Measurements from ENCODE around the gene TBC1D21. TPM values are rescaled to one million over a fixed set of nuclear protein-coding genes. Genes with fewer than 3 reads are reported as not detected.

The TBC1D21 gene
- total RNA-seq, 1 donor from 2014 or later = not detected

- no peak for TF ChIP-seq EZH2 (IDR thresholded peaks at IDR 0.05; ENCODE audit: insufficient read depth, low read length)
- TF ChIP-seq, protein P1, sequence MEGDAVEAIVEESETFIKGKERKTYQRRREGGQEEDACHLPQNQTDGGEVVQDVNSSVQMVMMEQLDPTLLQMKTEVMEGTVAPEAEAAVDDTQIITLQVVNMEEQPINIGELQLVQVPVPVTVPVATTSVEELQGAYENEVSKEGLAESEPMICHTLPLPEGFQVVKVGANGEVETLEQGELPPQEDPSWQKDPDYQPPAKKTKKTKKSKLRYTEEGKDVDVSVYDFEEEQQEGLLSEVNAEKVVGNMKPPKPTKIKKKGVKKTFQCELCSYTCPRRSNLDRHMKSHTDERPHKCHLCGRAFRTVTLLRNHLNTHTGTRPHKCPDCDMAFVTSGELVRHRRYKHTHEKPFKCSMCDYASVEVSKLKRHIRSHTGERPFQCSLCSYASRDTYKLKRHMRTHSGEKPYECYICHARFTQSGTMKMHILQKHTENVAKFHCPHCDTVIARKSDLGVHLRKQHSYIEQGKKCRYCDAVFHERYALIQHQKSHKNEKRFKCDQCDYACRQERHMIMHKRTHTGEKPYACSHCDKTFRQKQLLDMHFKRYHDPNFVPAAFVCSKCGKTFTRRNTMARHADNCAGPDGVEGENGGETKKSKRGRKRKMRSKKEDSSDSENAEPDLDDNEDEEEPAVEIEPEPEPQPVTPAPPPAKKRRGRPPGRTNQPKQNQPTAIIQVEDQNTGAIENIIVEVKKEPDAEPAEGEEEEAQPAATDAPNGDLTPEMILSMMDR (IDR thresholded peaks at IDR 0.05; ENCODE audit: insufficient read depth, low read depth, low read length) = no peak
- no peak for DNase-seq (ENCODE audit: low read depth)
- peaks cover under 1% of the 10 kb centered on the region for H3K36me3 Mint-ChIP-seq (ENCODE audit: low read depth, unreplicated experiment)
- Histone ChIP-seq H3K9me3 (ENCODE audit: insufficient read depth, low read depth, low read length) (no peaks in the 10 kb centered on the region), H3K27ac (ENCODE audit: low read depth, low read length) (no peak overlapping the region), H3K4me2 (ENCODE audit: low read length) (no peak overlapping the region), H4K20me1 (ENCODE audit: insufficient read depth, low read length) (no peaks in the 10 kb centered on the region), H3K4me1 (ENCODE audit: insufficient read depth, low read length) (no peaks in the 10 kb centered on the region), H3K36me3 (ENCODE audit: insufficient read depth, low read length) (no peaks in the 10 kb centered on the region), H2AFZ (ENCODE audit: low read depth, low read length) (no peak overlapping the region), H3K79me2 (ENCODE audit: insufficient read depth, low read length) (no peaks in the 10 kb centered on the region), H3K9ac (ENCODE audit: low read length) (no peak overlapping the region), H3K4me3 (ENCODE audit: insufficient read depth, low read depth, low read length) (no peak overlapping the region), H3K27me3 (ENCODE audit: insufficient read depth, low read length) (peaks cover 16% of the 10 kb centered on the region)
- H3K9me3 Mint-ChIP-seq (ENCODE audit: unreplicated experiment) = no peaks in the 10 kb centered on the region
- H3K4me1 Mint-ChIP-seq (ENCODE audit: low read depth, unreplicated experiment) = no peaks in the 10 kb centered on the region
- H3K4me3 Mint-ChIP-seq (ENCODE audit: unreplicated experiment) = no peak overlapping the region
- no peak overlapping the region for H3K27ac Mint-ChIP-seq (ENCODE audit: unreplicated experiment)
- FAIRE-seq = no peak
- H3K27me3 Mint-ChIP-seq (ENCODE audit: low read depth, unreplicated experiment) = peaks cover 88% of the 10 kb centered on the region
Measured at GRCh38 chr15:73832657-73833056, 40.7 kb upstream of the TBC1D21 start.

- Histone ChIP-seq H3K9ac (ENCODE audit: low read length) (no peak overlapping the region), H3K36me3 (ENCODE audit: insufficient read depth, low read length) (no peaks in the 10 kb centered on the region), H2AFZ (ENCODE audit: low read depth, low read length) (no peak overlapping the region), H3K9me3 (ENCODE audit: insufficient read depth, low read depth, low read length) (no peaks in the 10 kb centered on the region), H3K4me3 (ENCODE audit: insufficient read depth, low read depth, low read length) (no peak overlapping the region), H3K27ac (ENCODE audit: low read depth, low read length) (no peak overlapping the region), H3K27me3 (ENCODE audit: insufficient read depth, low read length) (peaks cover 50% of the 10 kb centered on the region), H4K20me1 (ENCODE audit: insufficient read depth, low read length) (no peaks in the 10 kb centered on the region), H3K79me2 (ENCODE audit: insufficient read depth, low read length) (no peaks in the 10 kb centered on the region), H3K4me1 (ENCODE audit: insufficient read depth, low read length) (no peaks in the 10 kb centered on the region), H3K4me2 (ENCODE audit: low read length) (no peak overlapping the region)
- H3K4me3 Mint-ChIP-seq (ENCODE audit: unreplicated experiment) = no peak overlapping the region
- H3K27me3 Mint-ChIP-seq (ENCODE audit: low read depth, unreplicated experiment) = peaks cover 84% of the 10 kb centered on the region
- H3K9me3 Mint-ChIP-seq (ENCODE audit: unreplicated experiment) = no peaks in the 10 kb centered on the region
- no peak for FAIRE-seq
- DNase-seq (ENCODE audit: low read depth) = no peak
- TF ChIP-seq, protein P1 (IDR thresholded peaks at IDR 0.05; ENCODE audit: insufficient read depth, low read depth, low read length) = no peak
- no peak for TF ChIP-seq EZH2 (IDR thresholded peaks at IDR 0.05; ENCODE audit: insufficient read depth, low read length)
- peaks cover 2% of the 10 kb centered on the region for H3K36me3 Mint-ChIP-seq (ENCODE audit: low read depth, unreplicated experiment)
- H3K4me1 Mint-ChIP-seq (ENCODE audit: low read depth, unreplicated experiment) = no peaks in the 10 kb centered on the region
- H3K27ac Mint-ChIP-seq (ENCODE audit: unreplicated experiment) = peak overlapping the region; percentile 5
Measured at GRCh38 chr15:73836845-73837244, 36.5 kb upstream of the TBC1D21 start.

GRCh38 chr15:73838831-73839426 lies 34.4 kb upstream of the TBC1D21 start:
- H3K27ac Mint-ChIP-seq (ENCODE audit: unreplicated experiment) = no peak overlapping the region
- Histone ChIP-seq H3K79me2 (ENCODE audit: insufficient read depth, low read length) (no peaks in the 10 kb centered on the region), H3K9me3 (ENCODE audit: insufficient read depth, low read depth, low read length) (no peaks in the 10 kb centered on the region), H3K9ac (ENCODE audit: low read length) (no peak overlapping the region), H3K36me3 (ENCODE audit: insufficient read depth, low read length) (no peaks in the 10 kb centered on the region), H3K4me1 (ENCODE audit: insufficient read depth, low read length) (no peaks in the 10 kb centered on the region), H4K20me1 (ENCODE audit: insufficient read depth, low read length) (no peaks in the 10 kb centered on the region), H3K27ac (ENCODE audit: low read depth, low read length) (no peak overlapping the region), H3K4me3 (ENCODE audit: insufficient read depth, low read depth, low read length) (no peak overlapping the region), H2AFZ (ENCODE audit: low read depth, low read length) (no peak overlapping the region), H3K27me3 (ENCODE audit: insufficient read depth, low read length) (peaks cover 55% of the 10 kb centered on the region), H3K4me2 (ENCODE audit: low read length) (no peak overlapping the region)
- no peak for FAIRE-seq
- TF ChIP-seq, protein P1 (IDR thresholded peaks at IDR 0.05; ENCODE audit: insufficient read depth, low read depth, low read length) = no peak
- TF ChIP-seq EZH2 (IDR thresholded peaks at IDR 0.05; ENCODE audit: insufficient read depth, low read length) = no peak
- no peak overlapping the region for H3K4me3 Mint-ChIP-seq (ENCODE audit: unreplicated experiment)
- no peaks in the 10 kb centered on the region for H3K4me1 Mint-ChIP-seq (ENCODE audit: low read depth, unreplicated experiment)
- H3K9me3 Mint-ChIP-seq (ENCODE audit: unreplicated experiment) = peaks cover 2% of the 10 kb centered on the region
- peaks cover 81% of the 10 kb centered on the region for H3K27me3 Mint-ChIP-seq (ENCODE audit: low read depth, unreplicated experiment)
- DNase-seq (ENCODE audit: low read depth) = no peak
- H3K36me3 Mint-ChIP-seq (ENCODE audit: low read depth, unreplicated experiment) = peaks cover 2% of the 10 kb centered on the region

Measured in astrocyte (in vitro differentiated cells and primary cell).